Kidney (tissue), 14 donors: Measurements from ENCODE around the gene SH3RF3. TPM values are rescaled to one million over a fixed set of nuclear protein-coding genes. Genes with fewer than 3 reads are reported as not detected.

ENCODE experiments used
- DNase-seq, 5 donors: peaks; one replicate each; pipeline ENCODE4 v3.0.0-alpha.2; 2013 to 2020
- FAIRE-seq: peaks from 2 replicates; lab custom pipeline; 2012; peaks lifted over from hg19 to GRCh38; lab: Jason Lieb, UNC
- H3K27ac ChIP-seq, 2 donors: one replicate each; pipeline ENCODE4 v1.7.0; 2013; ENCODE audit warnings: low read depth in 2 of 2, low read length in 2 of 2, inconsistent platforms in 1 of 2
- H3K27me3 ChIP-seq: one replicate; pipeline ENCODE4 v1.7.1; 2013; ENCODE audit warnings: low read length, inconsistent platforms; ENCODE audit not compliant: control insufficient read depth, insufficient read depth
- H3K36me3 ChIP-seq, 3 donors: one replicate each; pipeline versions ENCODE4 v1.7.0 to v1.7.1; 2013; ENCODE audit warnings: low read length in 3 of 3, control low read depth in 1 of 3, inconsistent platforms in 1 of 3; ENCODE audit not compliant: insufficient read depth in 3 of 3, control insufficient read depth in 2 of 3
- H3K4me1 ChIP-seq, 3 donors: one replicate each; pipeline versions ENCODE4 v1.7.0 to v1.7.1; 2013; ENCODE audit warnings: low read length in 3 of 3, inconsistent platforms in 1 of 3, low read depth in 1 of 3; ENCODE audit not compliant: control insufficient read depth in 2 of 3, insufficient read depth in 2 of 3
- H3K4me3 ChIP-seq, 3 donors: one replicate each; pipeline versions ENCODE4 v1.7.0 to v1.8.1; 2013; ENCODE audit warnings: low read length in 3 of 3, control low read depth in 1 of 3, inconsistent platforms in 1 of 3
- H3K9ac ChIP-seq, 3 donors: one replicate each; pipeline versions ENCODE4 v1.7.0 to v1.7.1; 2013; ENCODE audit warnings: low read length in 3 of 3, control low read depth in 1 of 3, inconsistent platforms in 1 of 3
- H3K9me3 ChIP-seq, 3 donors: one replicate each; pipeline versions ENCODE4 v1.7.0 to v1.7.1; 2013; ENCODE audit warnings: low read length in 3 of 3, control low read depth in 1 of 3, inconsistent platforms in 1 of 3; ENCODE audit not compliant: control insufficient read depth in 2 of 3, insufficient read depth in 1 of 3
- intact Hi-C: fragments of 100-400 bp; cut with DNase I; formaldehyde crosslinking; loops from one replicate; pipeline ENCODE4 v1.11.1; 2022
- polyA plus RNA-seq: library from polyadenylated mRNA; stranded (reverse); fragments of 350-450 nt; fragmentation: Illumina TruSeq; extraction: RNeasy Lipid Tissue Mini Kit (QIAGEN cat#74804); gene quantifications from one replicate; pipeline ENCODE4 v1.2.3, GENCODE V29; 2014; ENCODE audit warnings: low read depth, low replicate concordance; ENCODE audit not compliant: insufficient read depth
- total RNA-seq: library from RNA; stranded (reverse); fragmentation: NEBNext Ultra II Directional; extraction: Animal tissue kit (Norgen Biotek cat#: 25700); gene quantifications from one replicate; pipeline ENCODE4 v1.2.1, GENCODE V29; 2021
- TF ChIP-seq, protein P1 (sequence below): IDR thresholded peaks from 3 replicates; pipeline ENCODE4 v1.5.1; 2012; ENCODE audit warnings: mild to moderate bottlenecking, moderate library complexity, borderline replicate concordance; ENCODE audit not compliant: insufficient read depth; ENCODE audit errors: extremely low read depth
- donor health status: control.
- donor health status: control.
- donor health status: control.
- donor health status: control.
- donor health status: control.
- donor health status: DM: yes; HTN: yes; CAD: no.
- donor health status: Normal renal cell carcinoma (clear cell type).

SH3RF3 gene
- total and polyA plus RNA-seq, 2 donors from 2014 or later: 1.7 to 10.7 TPM

DNA sequence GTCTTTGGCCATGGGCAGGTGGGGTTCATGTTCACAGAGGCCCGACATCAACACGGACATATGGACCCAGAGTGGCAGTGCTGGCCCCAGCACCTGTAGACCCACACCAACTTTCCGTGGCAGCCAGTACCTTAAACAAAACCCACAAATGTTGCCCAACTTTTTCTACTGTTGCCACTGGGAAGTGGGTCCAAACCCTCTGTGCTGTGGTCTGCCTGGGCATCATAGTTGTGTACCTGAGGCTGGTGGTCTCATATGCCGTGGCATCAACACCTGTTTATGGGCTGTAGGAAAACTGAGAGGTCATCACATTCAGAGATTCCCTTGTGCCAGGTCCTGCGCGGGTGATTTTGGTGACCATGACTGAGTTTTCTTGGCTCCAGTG lies 79.9 kb downstream of the SH3RF3 start:
- no peaks in the 10 kb centered on the region for H3K36me3 ChIP-seq
- H3K27ac ChIP-seq: no peak overlapping the region
- DNase-seq (no peak), FAIRE-seq (no peak)
- no peaks in the 10 kb centered on the region for H3K27me3 ChIP-seq
- no peak overlapping the region for H3K9ac ChIP-seq
- TF ChIP-seq, protein P1, sequence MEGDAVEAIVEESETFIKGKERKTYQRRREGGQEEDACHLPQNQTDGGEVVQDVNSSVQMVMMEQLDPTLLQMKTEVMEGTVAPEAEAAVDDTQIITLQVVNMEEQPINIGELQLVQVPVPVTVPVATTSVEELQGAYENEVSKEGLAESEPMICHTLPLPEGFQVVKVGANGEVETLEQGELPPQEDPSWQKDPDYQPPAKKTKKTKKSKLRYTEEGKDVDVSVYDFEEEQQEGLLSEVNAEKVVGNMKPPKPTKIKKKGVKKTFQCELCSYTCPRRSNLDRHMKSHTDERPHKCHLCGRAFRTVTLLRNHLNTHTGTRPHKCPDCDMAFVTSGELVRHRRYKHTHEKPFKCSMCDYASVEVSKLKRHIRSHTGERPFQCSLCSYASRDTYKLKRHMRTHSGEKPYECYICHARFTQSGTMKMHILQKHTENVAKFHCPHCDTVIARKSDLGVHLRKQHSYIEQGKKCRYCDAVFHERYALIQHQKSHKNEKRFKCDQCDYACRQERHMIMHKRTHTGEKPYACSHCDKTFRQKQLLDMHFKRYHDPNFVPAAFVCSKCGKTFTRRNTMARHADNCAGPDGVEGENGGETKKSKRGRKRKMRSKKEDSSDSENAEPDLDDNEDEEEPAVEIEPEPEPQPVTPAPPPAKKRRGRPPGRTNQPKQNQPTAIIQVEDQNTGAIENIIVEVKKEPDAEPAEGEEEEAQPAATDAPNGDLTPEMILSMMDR: no peak
- H3K4me3 ChIP-seq: no peak overlapping the region
- H3K9me3 ChIP-seq: peaks cover 0 to 5% (median 0%) of the 10 kb centered on the region in 3 donors
- intact Hi-C loops: no loop called here
- peaks cover 0 to 4% (median 0%) of the 10 kb centered on the region in 3 donors for H3K4me1 ChIP-seq

DNA sequence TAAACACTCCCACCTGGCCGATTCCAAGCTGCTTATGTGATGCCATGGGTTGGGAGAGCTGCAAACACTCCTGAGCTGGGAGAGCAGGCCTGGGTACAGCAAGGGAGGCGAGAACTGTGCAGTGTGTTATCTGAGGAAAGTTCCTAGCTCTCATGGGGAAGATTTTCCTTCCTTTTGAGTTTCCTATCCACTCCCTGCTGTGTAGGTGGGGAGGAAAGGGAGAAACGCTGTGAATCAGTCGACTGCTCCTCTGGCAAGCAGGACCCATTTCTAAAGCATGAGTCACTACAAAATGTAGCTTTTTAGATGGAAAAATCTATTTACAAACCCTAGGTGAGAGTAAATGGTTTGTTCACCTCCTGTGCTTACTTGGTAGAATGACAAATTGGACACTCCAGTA lies 80.4 kb downstream of the SH3RF3 start:
- intact Hi-C loops: no loop called here
- H3K27ac ChIP-seq: no peak overlapping the region
- no peak overlapping the region for H3K9ac ChIP-seq
- H3K9me3 ChIP-seq: peaks cover 0 to 5% (median 0%) of the 10 kb centered on the region in 3 donors
- DNase-seq (no peak), FAIRE-seq (no peak)
- no peak overlapping the region for H3K4me3 ChIP-seq
- TF ChIP-seq, protein P1: no peak
- H3K4me1 ChIP-seq: peaks cover 0 to 6% (median 0%) of the 10 kb centered on the region in 3 donors
- H3K27me3 ChIP-seq: no peaks in the 10 kb centered on the region
- H3K36me3 ChIP-seq: no peaks in the 10 kb centered on the region

DNA sequence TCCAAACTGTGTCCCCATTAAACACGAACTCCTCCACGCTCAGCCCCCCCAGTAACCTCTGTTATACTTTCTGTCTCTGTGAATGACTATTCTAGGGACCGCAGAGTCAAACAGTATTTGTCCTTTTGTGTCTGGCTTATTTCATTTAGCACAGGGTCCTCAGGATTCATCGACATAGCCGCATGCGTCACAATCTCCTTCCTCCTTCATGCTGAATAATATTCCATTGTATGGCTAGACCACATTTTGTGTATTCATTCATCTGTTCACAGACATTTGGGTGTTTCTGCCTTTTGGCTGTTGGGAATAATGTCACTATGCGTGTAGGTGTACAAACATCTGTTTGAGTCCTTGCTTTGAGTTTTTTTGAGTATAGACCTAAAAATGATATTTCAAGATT lies 80.9 kb downstream of the SH3RF3 start:
- Histone ChIP-seq H3K9ac (no peak overlapping the region), H3K36me3 (no peaks in the 10 kb centered on the region), H3K4me3 (no peak overlapping the region), H3K27me3 (no peaks in the 10 kb centered on the region), H3K27ac (no peak overlapping the region), H3K9me3 (peaks cover 0 to 5% (median 0%) of the 10 kb centered on the region in 3 donors), H3K4me1 (peaks cover 0 to 10% (median 0%) of the 10 kb centered on the region in 3 donors)
- DNase-seq (no peak), FAIRE-seq (no peak)
- TF ChIP-seq, protein P1: no peak
- intact Hi-C loops: no loop called here
